ENCODE results near the gene GALNT5.
"Not testable (repeated sequence)": the region's sequence is repeated elsewhere in the genome, so short reads cannot be mapped to it uniquely, and the experiment has no call there.

GALNT5 gene

DNA sequence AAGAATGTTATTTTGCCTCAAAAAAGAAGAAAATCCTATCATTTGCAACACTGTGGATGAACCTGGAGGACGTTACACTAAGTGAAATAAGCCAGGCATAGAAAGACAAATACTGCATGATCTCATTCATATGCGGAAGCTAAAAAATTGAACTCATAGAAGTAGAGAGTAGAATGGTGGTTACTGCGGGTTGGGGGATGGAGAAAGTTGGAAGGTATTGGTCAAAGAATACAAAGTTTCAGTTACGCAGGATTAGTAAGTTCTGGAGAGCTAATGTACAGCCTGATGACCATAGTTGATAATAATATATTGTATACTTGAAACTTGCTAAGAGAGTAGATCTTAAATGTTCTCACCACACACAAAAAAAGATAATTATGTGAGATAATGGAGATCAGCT is 5.0 kb upstream of the GALNT5 start:
- DNase-seq = no peak

DNA sequence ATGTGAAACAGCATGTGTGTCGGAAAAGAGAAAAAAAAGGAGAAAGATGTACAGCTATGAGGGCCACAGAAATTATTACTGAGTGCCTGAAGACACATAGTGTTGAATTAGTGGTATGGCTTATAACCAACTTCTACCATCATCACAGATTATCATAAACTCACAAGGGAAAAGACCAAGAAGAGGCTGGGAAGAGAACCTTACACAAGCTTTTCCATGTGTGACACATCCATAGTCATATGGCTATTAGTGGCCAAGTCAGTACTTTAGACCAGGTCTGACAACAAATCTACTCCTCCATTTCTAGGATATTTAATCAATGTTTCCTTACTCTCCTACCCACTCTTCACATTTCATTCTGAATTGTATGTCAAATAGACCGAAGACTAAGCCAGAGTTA is 3.5 kb upstream of the GALNT5 start:
- DNase-seq = no peak

DNA sequence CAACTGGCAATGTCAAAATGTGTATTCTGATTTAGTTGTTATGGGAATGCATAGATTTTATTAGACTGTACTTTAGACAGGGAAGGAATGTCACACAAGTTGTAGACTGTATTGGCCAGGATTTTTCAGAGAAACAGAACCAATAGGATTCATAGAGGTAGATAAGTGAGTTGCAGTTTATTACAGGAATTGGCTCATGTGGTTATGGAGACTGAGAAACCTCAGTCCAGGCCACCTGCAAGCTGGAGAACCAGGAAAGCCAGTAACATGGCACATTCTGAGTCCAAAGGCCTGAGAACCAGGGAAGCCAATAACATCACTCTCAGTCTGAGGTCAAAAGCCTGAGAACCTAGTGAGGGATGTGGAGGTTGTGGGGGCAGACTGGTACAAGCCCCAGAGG is 1.8 kb upstream of the GALNT5 start:
- no peak for DNase-seq

DNA sequence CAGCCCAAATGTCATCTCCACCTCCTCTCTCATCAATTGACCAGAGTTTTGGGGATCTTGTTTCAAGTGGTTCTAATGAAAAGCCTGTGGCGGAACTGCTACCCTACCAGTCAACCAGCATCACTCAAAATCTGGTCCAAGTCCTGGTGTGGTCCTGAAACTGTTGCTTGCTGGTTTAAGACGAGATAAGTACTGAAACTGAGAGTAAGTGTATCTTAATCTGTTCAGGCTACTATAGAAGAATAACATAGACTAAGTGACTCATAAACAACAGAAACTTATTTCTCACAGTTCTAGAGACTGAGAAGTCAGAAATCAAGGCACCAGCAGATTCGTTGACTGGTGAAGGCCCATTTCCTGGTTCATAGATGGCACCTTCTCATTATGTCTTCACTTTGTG is 879 bp upstream of the GALNT5 start:
- no peak for DNase-seq

DNA sequence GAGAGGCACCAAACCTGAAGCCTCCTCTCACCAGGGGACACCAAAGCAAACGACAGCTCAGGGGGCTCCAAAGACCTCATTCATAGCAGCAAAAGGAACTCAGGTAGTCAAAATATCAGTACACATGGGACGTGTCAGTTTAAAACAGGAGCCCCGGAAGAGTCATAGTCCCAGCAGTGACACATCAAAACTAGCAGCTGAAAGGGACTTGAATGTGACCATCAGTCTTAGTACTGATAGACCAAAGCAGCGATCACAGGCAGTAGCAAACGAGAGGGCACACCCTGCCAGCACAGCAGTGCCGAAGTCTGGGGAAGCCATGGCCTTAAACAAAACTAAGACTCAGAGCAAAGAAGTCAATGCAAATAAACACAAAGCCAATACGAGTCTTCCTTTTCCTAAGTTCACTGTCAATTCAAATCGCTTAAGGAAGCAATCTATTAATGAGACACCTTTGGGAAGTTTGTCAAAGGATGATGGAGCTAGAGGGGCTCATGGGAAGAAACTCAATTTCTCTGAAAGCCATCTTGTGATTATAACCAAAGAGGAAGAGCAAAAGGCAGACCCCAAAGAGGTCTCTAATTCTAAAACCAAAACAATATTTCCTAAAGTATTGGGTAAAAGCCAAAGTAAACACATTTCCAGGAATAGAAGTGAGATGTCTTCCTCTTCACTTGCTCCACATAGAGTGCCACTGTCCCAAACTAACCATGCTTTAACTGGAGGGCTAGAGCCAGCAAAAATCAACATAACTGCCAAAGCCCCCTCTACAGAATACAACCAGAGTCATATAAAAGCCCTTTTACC is 1.2 kb downstream of the GALNT5 start:
- DNase-seq = no peak

DNA sequence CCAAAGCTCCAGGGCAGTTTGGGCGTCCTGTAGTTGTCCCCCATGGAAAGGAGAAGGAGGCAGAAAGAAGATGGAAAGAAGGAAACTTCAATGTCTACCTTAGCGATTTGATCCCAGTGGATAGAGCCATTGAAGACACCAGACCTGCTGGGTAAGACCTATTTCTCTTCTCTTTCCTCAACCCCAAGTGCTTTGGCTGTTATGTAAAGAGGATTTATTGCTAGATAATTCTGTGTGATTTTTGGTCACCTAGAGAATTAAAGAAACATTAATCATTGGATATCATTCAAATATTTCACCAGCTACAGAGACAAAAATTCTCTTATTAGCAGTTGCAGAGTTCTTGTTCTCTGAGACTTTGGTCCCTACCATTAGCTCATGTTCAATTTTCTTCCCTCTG is 1.9 kb downstream of the GALNT5 start:
- no peak for DNase-seq

DNA sequence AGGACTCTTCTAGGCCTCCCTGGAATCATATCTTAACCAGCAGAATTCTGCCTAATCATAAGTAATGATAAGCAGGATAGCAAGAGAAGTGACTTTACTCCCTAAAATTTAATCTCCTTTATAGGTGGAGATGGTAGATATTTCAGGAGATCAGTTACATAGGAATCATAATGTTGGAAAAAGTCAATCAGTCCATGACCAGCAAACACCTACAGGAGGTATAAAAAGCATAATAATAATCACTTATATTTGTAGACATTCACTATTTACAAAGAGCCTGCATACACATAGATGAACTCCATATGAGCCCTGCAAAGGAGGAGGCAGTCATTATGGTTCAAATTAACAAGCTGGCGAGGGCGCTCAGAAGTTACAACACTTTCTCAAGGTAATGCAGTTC is 2.5 kb downstream of the GALNT5 start:
- no peak for DNase-seq

DNA sequence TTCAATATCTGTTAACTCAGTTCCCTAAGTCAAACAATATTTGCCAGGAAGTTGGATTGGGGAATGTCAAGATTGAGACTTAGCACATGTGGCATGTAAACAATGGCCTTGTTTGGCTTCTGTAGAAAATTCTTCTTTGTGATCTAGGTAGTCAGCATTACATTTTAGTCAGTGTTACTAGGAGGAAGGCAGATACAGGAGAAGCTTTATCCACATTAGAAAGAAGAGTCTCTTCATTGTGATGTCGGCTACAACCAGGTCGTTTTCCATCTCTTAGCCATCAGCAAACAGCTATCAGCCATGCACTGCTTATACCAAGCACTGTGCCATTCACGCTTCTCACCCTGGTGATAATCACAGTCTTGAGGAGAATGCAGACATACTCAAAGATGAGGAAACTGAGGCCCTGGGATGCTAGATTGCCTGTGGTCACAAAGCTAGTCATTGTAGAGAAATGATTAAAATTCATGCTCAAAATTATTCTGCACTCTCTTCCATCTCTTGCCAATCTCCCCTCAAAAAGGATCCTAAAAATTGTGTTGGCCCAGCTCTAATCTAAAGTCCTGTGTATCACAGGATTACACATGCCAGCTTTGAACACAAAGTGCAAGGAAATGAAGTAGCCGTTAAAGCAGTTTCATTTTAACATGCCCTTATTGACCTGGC is 3.2 kb downstream of the GALNT5 start:
- no peak for DNase-seq

DNA sequence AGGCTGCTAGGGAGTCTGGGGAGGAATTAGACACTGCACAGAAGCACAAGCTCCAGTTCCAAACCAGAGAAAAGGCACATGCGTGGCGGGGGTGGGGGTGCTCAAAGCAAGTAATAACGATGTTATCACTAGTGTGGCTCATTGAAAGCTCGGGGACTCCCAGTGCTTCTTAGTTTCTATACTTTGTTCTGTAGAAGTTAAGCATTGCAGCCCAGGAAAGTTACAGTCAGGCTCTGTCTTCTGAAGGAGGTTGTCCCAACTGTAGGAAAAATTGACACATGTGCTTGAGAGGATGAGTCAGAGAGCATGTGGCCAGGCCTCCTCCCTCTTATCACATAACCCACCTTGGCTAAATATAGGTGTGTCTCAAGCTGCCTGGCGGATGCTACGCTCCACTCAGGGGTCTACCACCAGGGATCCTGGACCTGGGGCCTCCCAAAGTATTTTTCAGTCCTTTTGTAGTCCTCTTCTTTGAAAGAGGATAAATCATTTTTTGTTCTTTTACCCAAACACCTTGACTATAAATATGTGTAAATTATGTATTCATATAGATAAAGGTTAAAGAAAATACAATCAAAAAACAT is 3.8 kb downstream of the GALNT5 start:
- DNase-seq = no peak

DNA sequence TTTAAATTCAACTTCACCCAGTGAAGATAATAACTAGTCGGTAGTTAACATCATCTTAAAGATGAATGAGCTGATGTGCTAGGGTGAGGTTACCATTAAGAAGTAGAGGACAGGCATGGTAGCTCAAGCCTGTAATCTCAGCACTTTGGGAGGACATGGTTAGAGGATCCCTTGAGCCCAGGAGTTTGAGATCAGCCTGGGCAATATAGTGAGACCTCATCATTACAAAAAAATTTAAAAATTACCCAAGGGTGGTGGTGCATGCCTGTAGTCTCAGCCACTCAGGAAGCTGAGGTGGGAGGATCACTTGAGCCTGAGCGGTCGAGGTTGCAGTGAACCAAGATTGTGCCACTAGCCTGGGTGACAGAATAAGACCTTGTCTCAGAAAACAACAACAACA is 4.7 kb downstream of the GALNT5 start:
- DNase-seq = no peak

DNA sequence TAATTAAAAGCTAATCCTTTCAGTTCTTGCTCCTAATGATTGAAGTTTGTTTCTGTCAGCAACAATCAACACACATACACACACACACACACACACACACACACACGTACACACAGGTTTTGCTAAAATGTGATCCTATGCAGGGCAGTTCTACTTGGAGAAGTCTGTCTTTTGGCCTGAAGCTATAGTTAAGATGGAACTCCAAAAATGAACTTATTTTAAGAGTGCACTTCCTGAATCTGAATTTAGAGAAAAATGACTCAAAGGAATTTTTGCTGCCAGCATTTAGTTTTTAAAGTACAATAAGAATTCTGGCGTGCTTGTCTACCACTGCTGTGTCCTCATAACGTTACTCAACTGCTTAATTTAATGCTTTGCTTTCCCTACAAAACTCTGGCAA is 6.6 kb downstream of the GALNT5 start:
- no peak for DNase-seq

DNA sequence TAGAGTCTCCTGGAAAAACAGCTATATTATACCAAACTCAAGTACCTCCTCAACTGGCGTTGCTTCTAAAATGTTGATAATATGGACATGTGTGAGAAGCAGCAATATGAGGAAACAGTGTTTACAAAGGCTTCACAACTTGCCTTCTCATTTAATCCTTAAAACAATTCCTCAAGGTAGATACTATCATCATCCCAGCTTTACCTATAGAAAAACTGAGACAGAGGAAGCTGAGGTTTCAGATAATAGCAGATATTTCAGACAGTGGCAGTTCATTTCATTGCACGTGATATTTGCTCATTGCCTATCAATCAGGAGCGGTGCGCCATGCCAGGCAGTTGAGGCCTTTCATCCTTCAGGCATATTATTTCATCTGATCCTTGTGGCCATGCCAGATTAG is 8.3 kb downstream of the GALNT5 start:
- DNase-seq = no peak

DNA sequence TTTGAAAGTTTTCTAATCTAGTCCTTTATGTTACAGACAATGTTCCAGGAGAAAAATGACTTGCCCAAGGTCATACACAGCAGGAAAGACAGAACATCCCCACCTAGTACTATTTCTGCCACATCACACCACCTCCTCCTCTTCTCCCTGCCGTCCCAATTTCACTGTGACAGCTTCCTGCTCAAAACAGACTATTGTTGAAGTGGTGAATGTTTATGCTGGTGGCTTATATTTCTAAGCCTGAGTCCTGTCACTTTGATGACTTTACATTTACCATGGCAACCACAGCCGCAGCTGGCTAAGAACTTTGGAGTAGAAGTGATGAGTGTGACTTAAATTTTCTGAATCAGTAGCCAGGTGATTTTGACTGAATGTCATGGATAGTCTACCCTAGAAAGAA is 10.0 kb downstream of the GALNT5 start:
- no peak for DNase-seq

DNA sequence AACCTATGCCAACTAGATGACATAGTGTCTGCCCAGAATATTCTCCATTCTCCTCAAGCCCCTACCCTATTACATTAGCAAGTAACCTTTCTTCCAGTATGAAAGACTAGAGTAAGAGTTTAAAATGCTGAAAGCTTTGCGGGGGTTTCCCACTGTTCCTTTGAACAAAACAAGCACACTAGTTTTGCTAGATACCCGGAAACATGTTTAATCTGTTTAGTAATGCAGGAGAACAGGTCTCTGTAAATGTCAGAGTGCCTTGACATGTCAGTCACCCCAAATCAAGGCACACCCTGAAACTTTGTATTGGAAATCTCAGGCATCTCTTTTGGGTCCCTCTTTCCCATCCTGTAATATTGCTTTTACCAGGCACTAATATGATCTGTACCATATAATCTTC is 11.6 kb downstream of the GALNT5 start:
- DNase-seq = no peak

DNA sequence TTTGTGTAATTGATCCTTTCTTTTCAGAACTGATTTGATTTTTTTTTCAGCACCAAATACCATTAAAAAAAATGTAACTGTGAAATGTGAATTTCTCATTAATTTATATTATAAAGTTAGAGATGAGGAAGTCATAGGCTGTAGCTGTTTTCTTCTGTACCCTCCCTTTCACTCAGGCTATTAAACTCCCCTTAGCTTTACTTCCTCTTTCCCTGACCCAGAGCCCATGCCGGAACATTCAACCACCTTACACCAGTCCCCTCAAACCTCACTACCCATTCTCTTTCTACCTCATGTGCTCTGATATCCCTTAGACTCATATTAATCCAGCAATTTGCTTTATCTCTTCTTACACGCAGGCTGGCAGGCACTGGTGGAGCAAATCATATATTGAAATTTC is 12.4 kb downstream of the GALNT5 start:
- no peak for DNase-seq

DNA sequence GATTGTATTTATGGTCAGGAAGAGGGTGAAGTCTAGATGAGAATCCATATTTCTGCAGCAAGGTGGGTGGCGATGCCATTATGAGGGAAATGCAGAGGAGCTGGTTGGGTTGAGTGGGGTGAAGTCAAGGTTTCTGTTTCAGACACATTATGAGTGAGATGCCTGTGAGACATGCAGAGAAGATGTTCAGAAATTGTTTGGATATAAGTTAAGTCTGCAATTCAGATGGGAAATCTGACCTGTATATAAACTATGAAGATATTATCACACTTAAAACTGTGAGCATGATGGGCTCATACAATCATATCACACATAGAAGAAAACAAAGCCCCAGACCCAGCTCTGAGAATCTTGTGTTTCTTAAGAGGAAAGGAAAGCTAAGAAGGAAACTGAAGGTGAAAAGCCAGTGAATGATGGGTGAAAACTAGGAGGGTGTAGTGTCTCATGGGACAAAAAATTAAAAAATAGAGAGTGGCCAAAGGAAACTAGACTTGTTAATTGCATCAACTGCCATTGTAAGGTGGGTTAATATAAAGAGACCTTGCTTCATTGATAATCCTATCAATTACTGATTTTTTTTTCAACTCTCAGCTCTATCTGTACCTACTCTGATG is 14.2 kb downstream of the GALNT5 start:
- no peak for DNase-seq

DNA sequence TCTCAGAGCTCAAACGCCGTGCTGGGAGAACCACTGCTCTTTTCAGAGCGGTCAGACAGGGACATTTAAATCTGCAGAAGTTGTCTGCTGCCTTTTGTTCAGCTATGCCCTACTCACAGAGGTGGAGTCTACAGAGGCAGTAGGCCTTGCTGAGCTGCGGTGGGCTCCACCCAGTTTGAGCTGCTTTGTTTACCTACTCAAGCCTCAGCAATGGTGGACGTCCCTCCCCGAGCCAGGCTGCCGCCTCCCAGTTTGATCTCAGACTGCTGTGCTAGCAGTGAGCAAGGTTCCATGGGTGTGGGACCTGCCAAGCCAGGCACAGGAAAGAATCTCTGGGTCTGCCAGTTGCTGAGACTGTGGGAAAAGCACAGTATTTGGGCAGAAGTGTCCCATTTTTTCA is 21.8 kb downstream of the GALNT5 start:
- DNase-seq = not testable (repeated sequence)

DNA sequence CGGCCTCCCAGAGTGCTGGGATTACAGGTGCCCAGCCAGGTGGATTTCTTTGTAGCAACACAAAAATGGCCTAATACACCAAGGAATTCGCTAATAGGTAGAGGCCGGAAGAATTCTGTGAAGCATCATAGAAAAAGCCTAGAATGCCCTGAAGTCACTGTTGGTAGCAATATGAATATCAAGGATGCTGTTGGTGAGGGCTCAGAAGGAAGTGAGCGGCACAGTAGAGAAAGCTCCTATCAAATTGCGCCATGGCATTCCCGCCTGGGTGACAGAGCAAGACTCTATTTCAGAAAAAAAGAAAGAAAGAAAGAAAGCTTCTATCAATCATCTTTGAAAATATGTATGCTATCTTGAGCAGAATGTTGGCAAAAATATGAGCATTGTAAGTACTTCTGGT is 23.8 kb downstream of the GALNT5 start:
- DNase-seq = no peak

DNA sequence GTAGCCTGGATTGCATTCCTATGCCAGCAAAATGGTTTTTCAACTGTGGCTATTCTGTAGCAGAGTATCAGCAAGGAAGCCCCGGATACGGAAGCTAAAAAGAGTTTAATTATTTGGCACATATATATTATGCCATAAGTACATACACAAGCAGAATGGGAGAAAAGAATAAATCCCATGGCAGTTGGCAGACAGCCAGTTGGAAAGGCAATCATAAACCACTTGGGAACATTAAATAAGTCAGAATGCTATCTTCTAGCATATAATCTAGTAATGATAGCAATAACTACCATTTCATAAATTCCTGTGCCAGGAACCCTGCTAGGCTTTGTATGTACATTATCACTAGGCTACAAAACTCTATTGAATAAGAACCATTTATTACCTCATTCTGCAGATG is 26.0 kb downstream of the GALNT5 start:
- no peak for DNase-seq

DNA sequence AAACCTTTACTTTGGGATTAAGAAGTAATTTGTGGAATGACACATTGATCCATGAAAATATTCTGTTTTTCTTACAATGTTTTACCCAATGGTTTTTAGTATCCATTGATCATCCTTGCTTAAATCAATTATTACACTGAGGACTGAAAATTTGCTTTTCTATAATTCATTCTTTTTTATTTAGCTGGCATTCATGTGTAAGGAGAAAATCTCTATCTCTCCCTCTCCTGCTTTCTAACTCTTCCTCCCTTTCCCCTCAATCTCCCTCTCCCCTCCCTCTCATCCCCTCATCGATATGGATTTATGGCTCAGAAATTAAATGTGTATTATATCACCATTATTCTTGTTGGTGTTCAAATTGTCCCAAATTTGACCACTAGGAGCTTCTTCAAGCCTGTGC is 29.7 kb downstream of the GALNT5 start:
- no peak for DNase-seq

DNA sequence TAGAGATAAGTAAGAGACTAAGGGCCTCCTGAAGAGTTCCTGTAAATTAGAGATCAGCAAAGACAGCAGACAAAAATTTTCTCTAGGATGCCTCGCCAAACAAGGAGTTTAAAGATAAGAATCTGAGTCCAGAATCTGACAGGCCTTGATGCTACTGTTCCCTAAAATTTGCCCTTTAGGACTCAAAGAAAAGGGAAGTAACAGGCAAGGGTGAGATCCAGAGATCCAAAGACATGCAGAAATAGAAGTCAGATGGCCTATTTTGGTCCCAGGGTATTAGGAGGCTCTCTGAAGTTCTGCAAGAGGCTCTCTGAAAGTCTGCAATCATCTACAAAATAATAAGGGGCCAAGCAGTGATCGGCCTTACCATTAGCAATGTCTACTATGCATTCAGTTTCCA is 33.0 kb downstream of the GALNT5 start:
- no peak for DNase-seq

DNA sequence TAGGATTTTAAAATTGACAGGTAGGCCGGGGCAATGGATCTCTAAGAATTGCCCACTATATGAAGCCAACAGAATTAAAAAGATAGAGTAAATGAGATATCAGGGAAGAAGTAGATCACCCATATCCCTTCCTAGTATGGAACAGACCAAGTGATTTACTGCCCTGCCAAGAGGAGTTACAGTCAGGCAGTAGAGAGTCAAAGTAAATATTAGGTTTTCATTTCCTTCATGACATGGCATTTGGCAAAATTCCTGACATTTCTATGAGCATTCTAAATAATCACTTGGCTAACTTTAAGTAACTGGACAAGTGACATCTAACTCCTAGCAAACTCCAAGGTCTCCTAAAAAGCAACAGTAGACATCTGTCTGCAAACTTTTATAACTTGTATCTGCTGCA is 33.5 kb downstream of the GALNT5 start:
- no peak for DNase-seq

DNA sequence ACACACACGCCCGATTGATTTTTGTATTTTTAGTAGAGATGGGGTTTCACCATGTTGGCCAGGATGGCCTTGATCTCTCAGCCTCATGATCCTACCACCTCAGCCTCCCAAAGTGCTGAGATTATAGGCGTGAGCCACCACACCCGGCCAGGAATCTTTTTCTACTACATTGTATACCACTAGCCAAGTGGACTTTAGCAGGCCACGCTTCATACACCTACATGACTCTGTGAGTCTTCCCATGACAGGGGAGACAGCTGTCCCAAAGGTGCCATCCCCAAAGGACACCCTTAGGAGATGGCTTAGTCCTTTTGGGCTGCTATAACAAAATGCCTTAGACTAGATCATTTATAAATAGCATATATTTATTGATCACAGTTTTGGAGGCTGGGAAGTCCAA is 35.3 kb downstream of the GALNT5 start:
- DNase-seq = no peak

DNA sequence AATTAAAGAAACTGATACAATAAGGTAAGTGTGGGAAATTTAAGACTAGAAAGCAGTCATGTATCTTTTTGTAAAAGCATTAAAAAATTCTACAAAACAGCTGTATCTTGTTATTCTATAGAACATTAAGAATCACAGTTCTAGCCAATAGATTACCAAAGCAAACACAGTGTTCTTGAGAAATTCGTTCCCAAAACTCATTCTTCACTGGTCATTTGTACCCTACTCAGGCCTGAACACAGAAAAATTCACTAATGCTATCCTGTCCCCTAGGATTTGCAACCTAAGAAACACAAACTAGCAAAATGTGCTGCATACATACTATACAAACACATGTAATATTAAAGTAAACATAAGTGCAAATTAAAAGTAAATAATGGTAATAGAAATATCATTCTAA is 39.0 kb downstream of the GALNT5 start:
- no peak for DNase-seq

All from activated gamma-delta T cell (primary cell).